WTC11 (cell line): ENCODE data around the gene AUH. TPM values are rescaled to one million over a fixed set of nuclear protein-coding genes. Genes with fewer than 3 reads are reported as not detected.
"Not testable (repeated sequence)": the region's sequence is repeated elsewhere in the genome, so short reads cannot be mapped to it uniquely, and the experiment has no call there.

Experiments used
- ATAC-seq: fragments of 200-7000 bp; cut with Tn5 transposase; 2 replicates; pipeline ENCODE4 v1.10.0; 2021; ENCODE audit warnings: mild to moderate bottlenecking, moderate library complexity
- CTCF ChIA-PET: fragments of 300-600 bp; sonication (Branson Sonifier 250); formaldehyde crosslinking; loops from one replicate; lab custom pipeline; 2021; ENCODE audit warnings: antibody characterized with exemption; lab: Charles Lee
- POLR2A ChIA-PET: fragments of 350-600 bp; sonication (Branson Sonifier 250); formaldehyde crosslinking; loops from one replicate; lab custom pipeline; 2021; ENCODE audit warnings: antibody characterized with exemption; lab: Charles Lee
- DNase-seq: peaks from one replicate; pipeline ENCODE4 v3.0.0; 2021; ENCODE audit warnings: low spot score
- H3K27ac Mint-ChIP-seq: 2 replicates; pipeline ENCODE4 v1.8.0; 2021; ENCODE audit warnings: mixed read lengths
- H3K27me3 Mint-ChIP-seq: 2 replicates; pipeline ENCODE4 v1.8.0; 2021; ENCODE audit warnings: low read depth, mild to moderate bottlenecking, moderate library complexity, mixed read lengths
- H3K36me3 Mint-ChIP-seq: 2 replicates; pipeline ENCODE4 v1.8.0; 2021; ENCODE audit warnings: mixed read lengths
- H3K4me1 Mint-ChIP-seq: 2 replicates; pipeline ENCODE4 v1.8.0; 2022; ENCODE audit warnings: mixed read lengths
- H3K4me3 Mint-ChIP-seq: 2 replicates; pipeline ENCODE4 v1.8.0; 2021; ENCODE audit warnings: mild to moderate bottlenecking, moderate library complexity, mixed read lengths
- H3K9me3 Mint-ChIP-seq: 2 replicates; pipeline ENCODE4 v1.8.0; 2021; ENCODE audit warnings: mixed read lengths
- ELF4 ChIP-seq: sonication (generic); formaldehyde crosslinking; IDR thresholded peaks from 2 replicates; pipeline ENCODE4 v1.8.1; 2022; ENCODE audit warnings: low read depth, mild to moderate bottlenecking, moderate library complexity, missing genetic modification reagents
- ESRRA ChIP-seq: sonication (generic); formaldehyde crosslinking; IDR thresholded peaks from 2 replicates; pipeline ENCODE4 v1.8.1; 2022; ENCODE audit warnings: mild to moderate bottlenecking, missing genetic modification reagents, borderline replicate concordance
- GTF2I ChIP-seq: fragments of 250-450 bp; sonication (Bioruptor Pico); conservative IDR thresholded peaks from 2 replicates; pipeline ENCODE4 v1.4.0; 2021; ENCODE audit warnings: mild to moderate bottlenecking
- MXD4 ChIP-seq: fragments of 250-450 bp; sonication (Bioruptor Pico); IDR thresholded peaks from 2 replicates; pipeline ENCODE4 v1.8.0; 2021; ENCODE audit warnings: mild to moderate bottlenecking, moderate library complexity, borderline replicate concordance
- NFYB ChIP-seq: sonication (generic); formaldehyde crosslinking; conservative IDR thresholded peaks from 2 replicates; pipeline ENCODE4 v1.8.0; 2022; ENCODE audit warnings: low read depth, missing genetic modification reagents
- NR1H2 ChIP-seq: sonication (generic); formaldehyde crosslinking; IDR thresholded peaks from 2 replicates; pipeline ENCODE4 v1.9.0; 2021; ENCODE audit warnings: mild to moderate bottlenecking, moderate library complexity, missing genetic modification reagents
- OVOL2 ChIP-seq: fragments of 250-450 bp; sonication (Bioruptor Pico); IDR thresholded peaks from 2 replicates; pipeline ENCODE4 v1.9.0; 2021; ENCODE audit warnings: mild to moderate bottlenecking, borderline replicate concordance
- SP1 ChIP-seq: sonication (generic); formaldehyde crosslinking; conservative IDR thresholded peaks from 2 replicates; pipeline ENCODE4 v1.8.1; 2022; ENCODE audit warnings: missing genetic modification reagents
- TEAD1 ChIP-seq: sonication (generic); formaldehyde crosslinking; IDR thresholded peaks from 2 replicates; pipeline ENCODE4 v1.8.0; 2022; ENCODE audit warnings: mild to moderate bottlenecking, missing genetic modification reagents
- TEAD4 ChIP-seq: sonication (generic); formaldehyde crosslinking; IDR thresholded peaks from 2 replicates; pipeline ENCODE4 v1.8.0; 2022; ENCODE audit warnings: mild to moderate bottlenecking, missing genetic modification reagents
- ZNF219 ChIP-seq: sonication (generic); formaldehyde crosslinking; IDR thresholded peaks from 2 replicates; pipeline ENCODE4 v1.8.0; 2023; ENCODE audit warnings: missing genetic modification reagents, mild to moderate bottlenecking, borderline replicate concordance
- total RNA-seq: library from RNA; stranded (reverse); gene quantifications from 3 replicates; pipeline ENCODE4 v1.2.3, GENCODE V29; 2021
- TF ChIP-seq, protein P1 (sequence below): sonication (generic); formaldehyde crosslinking; IDR thresholded peaks from 2 replicates; pipeline ENCODE4 v1.8.1; 2023; ENCODE audit warnings: mild to moderate bottlenecking, missing genetic modification reagents
- TF ChIP-seq, protein P2 (sequence below): sonication (generic); formaldehyde crosslinking; IDR thresholded peaks from 2 replicates; pipeline ENCODE4 v1.8.1; 2022; ENCODE audit warnings: low read depth, mild to moderate bottlenecking, moderate library complexity, missing genetic modification reagents, borderline replicate concordance
- TF ChIP-seq, protein P3 (sequence below): fragments of 250-450 bp; sonication (Bioruptor Pico); conservative IDR thresholded peaks from 2 replicates; pipeline ENCODE4 v1.9.0; 2021; ENCODE audit warnings: mild to moderate bottlenecking
- TF ChIP-seq, protein P4 (sequence below): sonication (generic); formaldehyde crosslinking; IDR thresholded peaks from 2 replicates; pipeline ENCODE4 v1.8.0; 2023; ENCODE audit warnings: mild to moderate bottlenecking, missing genetic modification reagents

AUH gene
- total RNA-seq, 1 experiment from 2014 or later, result 30.4 TPM

DNA sequence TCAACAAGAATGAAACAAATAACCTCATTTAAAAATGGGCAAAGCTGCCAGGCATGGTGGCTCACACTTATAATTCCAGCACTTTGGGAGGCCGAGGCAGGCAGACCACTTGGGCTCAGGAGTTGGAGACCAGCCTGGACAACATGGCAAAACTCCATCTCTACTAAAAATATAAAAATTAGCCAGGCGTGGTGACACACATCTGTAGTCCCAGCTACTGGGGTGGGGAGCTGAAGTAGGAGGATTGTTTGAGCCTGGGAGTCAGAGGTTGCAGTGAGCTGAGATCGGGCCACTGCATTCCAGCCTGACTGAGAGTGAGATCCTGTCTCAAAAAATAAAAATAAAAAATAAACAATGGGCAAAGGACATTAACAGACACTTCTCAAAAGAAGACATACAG, 8.3 kb upstream of the AUH start:
- H3K4me3 Mint-ChIP-seq, H3K27ac Mint-ChIP-seq, H3K4me1 Mint-ChIP-seq, CTCF ChIA-PET, H3K27me3 Mint-ChIP-seq, DNase-seq, POLR2A ChIA-PET, H3K36me3 Mint-ChIP-seq, ATAC-seq: not testable (repeated sequence)
- peaks cover 23% of the 10 kb centered on the region for H3K9me3 Mint-ChIP-seq

DNA sequence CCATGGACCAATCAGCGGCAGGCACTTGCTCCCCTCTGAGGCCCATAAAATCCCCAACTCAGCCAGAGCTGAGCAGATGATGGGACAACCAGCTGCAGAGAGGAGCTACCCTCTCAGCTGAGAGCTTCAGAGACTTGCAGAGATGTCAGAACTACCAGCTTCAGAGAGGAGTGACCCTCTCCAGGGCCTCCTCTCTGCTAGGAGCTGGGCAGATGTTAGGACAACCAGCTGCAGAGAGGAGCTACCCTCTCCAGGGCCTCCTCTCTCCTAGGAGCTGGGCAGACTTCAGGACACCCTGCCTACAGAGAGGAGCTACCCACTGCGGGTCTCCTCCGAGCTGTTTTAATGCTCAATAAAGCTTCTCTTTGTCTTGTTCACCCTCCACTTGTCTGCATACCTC, 3.0 kb upstream of the AUH start:
- peaks cover 17% of the 10 kb centered on the region for H3K4me1 Mint-ChIP-seq
- ChIA-PET CTCF (interaction anchor here (0.6 kb wide), 1 partner anchor 332 kb away, joined by 3 read pairs; no protein-coding TSS in a partner anchor), POLR2A (no interaction called here)
- no peak overlapping the region for H3K27ac Mint-ChIP-seq
- DNase-seq, result no peak
- ATAC-seq, result no peak
- no peaks in the 10 kb centered on the region for H3K27me3 Mint-ChIP-seq
- H3K36me3 Mint-ChIP-seq, result no peaks in the 10 kb centered on the region
- TF ChIP-seq ZNF219, result no peak
- TF ChIP-seq, protein P1, sequence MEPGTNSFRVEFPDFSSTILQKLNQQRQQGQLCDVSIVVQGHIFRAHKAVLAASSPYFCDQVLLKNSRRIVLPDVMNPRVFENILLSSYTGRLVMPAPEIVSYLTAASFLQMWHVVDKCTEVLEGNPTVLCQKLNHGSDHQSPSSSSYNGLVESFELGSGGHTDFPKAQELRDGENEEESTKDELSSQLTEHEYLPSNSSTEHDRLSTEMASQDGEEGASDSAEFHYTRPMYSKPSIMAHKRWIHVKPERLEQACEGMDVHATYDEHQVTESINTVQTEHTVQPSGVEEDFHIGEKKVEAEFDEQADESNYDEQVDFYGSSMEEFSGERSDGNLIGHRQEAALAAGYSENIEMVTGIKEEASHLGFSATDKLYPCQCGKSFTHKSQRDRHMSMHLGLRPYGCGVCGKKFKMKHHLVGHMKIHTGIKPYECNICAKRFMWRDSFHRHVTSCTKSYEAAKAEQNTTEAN (CRISPR knock-in tag), result no peak
- TF ChIP-seq, protein P2, sequence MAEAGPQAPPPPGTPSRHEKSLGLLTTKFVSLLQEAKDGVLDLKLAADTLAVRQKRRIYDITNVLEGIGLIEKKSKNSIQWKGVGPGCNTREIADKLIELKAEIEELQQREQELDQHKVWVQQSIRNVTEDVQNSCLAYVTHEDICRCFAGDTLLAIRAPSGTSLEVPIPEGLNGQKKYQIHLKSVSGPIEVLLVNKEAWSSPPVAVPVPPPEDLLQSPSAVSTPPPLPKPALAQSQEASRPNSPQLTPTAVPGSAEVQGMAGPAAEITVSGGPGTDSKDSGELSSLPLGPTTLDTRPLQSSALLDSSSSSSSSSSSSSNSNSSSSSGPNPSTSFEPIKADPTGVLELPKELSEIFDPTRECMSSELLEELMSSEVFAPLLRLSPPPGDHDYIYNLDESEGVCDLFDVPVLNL (CRISPR knock-in tag), result no peak
- no peak for TF ChIP-seq NFYB
- no peak for TF ChIP-seq ELF4
- no peak for TF ChIP-seq TEAD1 (CRISPR knock-in tag)
- TF ChIP-seq, protein P3, sequence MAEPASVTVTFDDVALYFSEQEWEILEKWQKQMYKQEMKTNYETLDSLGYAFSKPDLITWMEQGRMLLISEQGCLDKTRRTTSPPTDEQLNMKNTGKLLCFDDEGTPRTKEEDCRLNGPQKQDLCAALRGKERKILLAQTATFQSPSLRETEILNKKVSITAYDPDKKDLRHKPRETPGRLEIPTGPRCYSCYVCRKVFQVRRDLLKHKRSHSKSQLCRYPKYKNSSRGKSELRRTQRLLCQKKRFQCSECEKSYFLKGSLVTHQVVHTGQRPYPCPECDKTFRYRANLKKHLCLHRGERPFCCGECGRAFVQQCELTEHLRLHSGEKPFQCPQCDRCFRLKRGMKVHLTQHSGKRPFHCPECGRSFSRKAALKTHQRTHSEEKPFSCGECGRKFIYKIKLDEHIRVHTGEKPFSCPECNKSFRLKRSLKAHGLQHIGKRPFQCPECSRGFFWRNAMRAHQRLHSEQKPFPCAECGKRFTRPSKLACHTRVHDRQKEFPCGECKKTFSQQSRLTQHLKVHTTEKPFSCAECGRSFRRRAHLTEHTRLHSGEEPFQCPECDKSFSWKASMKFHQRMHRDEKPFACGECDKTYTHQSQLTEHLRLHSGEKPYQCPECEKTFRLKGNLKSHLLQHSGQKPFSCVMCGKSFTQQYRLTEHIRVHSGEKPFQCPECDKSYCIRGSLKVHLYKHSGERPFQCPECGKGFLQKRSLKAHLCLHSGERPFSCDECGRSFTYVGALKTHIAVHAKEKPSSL, result no peak
- H3K9me3 Mint-ChIP-seq, result peaks cover 24% of the 10 kb centered on the region
- H3K4me3 Mint-ChIP-seq, result no peak overlapping the region

DNA sequence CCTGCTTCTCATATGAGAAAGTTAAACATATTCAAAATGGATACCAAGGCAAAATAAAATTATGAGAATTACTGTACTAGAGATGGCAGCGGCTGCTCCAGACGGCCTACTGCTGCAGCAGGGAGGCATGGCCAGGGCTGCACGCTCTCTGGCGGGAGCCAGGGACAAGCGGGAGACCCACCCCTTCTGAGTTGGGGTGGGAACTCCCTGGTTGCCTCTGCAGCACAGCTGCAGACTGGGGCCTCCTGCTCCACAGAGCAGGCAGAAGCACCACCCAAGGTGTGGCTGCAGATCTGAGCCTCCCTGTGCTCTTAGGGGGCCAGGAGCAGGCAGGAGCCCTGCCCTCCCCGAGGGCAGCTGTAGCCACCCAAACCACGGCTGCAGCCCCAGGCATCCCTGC, 2.3 kb upstream of the AUH start:
- TF ChIP-seq ELF4 (no peak), GTF2I (CRISPR knock-in tag) (no peak), NR1H2 (CRISPR knock-in tag) (no peak), MXD4 (CRISPR knock-in tag) (no peak), NFYB (no peak), ESRRA (CRISPR knock-in tag) (no peak), SP1 (CRISPR knock-in tag) (no peak), OVOL2 (CRISPR knock-in tag) (no peak), TEAD4 (CRISPR knock-in tag) (no peak)
- TF ChIP-seq, protein P4, sequence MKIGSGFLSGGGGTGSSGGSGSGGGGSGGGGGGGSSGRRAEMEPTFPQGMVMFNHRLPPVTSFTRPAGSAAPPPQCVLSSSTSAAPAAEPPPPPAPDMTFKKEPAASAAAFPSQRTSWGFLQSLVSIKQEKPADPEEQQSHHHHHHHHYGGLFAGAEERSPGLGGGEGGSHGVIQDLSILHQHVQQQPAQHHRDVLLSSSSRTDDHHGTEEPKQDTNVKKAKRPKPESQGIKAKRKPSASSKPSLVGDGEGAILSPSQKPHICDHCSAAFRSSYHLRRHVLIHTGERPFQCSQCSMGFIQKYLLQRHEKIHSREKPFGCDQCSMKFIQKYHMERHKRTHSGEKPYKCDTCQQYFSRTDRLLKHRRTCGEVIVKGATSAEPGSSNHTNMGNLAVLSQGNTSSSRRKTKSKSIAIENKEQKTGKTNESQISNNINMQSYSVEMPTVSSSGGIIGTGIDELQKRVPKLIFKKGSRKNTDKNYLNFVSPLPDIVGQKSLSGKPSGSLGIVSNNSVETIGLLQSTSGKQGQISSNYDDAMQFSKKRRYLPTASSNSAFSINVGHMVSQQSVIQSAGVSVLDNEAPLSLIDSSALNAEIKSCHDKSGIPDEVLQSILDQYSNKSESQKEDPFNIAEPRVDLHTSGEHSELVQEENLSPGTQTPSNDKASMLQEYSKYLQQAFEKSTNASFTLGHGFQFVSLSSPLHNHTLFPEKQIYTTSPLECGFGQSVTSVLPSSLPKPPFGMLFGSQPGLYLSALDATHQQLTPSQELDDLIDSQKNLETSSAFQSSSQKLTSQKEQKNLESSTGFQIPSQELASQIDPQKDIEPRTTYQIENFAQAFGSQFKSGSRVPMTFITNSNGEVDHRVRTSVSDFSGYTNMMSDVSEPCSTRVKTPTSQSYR (CRISPR knock-in tag), result no peak
- TF ChIP-seq, protein P2 (CRISPR knock-in tag), result no peak
- TF ChIP-seq, all 79 proteins: peak for 0
- Mint-ChIP-seq H3K9me3 (peaks cover 20% of the 10 kb centered on the region), H3K4me1 (peaks cover 24% of the 10 kb centered on the region), H3K27ac (no peak overlapping the region), H3K4me3 (no peak overlapping the region), H3K27me3 (no peaks in the 10 kb centered on the region), H3K36me3 (peaks cover 7% of the 10 kb centered on the region)
- ATAC-seq, result no peak
- ChIA-PET POLR2A (no interaction called here), CTCF (no interaction called here)
- no peak for DNase-seq
